Mesenchymal stem cell (in vitro differentiated cells and primary cell): Measurements from ENCODE around the gene BABAM2.

Source experiments
- DNase-seq: peaks from one replicate; pipeline ENCODE4 v3.0.0-alpha.2; 2013
- H2AFZ ChIP-seq: one replicate; pipeline ENCODE4 v1.6.1; 2013; ENCODE audit warnings: low read depth, mild to moderate bottlenecking, control low read depth, inconsistent platforms, low read length, moderate library complexity
- H2AK5ac ChIP-seq: 2 replicates; pipeline ENCODE4 v1.6.1; 2013; ENCODE audit warnings: low read length, moderate library complexity, mild to moderate bottlenecking, inconsistent platforms; ENCODE audit not compliant: severe bottlenecking
- H2BK120ac ChIP-seq: one replicate; pipeline ENCODE4 v1.6.1; 2013; ENCODE audit warnings: low read depth, mild to moderate bottlenecking, inconsistent platforms, low read length, moderate library complexity
- H2BK12ac ChIP-seq, 2 experiments: one replicate each; pipeline ENCODE4 v1.6.1; 2013; ENCODE audit warnings: inconsistent platforms in 2 of 2, low read length in 2 of 2, mild to moderate bottlenecking in 2 of 2, moderate library complexity in 2 of 2, control low read depth in 1 of 2
- H2BK15ac ChIP-seq: one replicate; pipeline ENCODE4 v1.6.1; 2013; ENCODE audit warnings: mild to moderate bottlenecking, low read depth, inconsistent platforms; ENCODE audit not compliant: poor library complexity, severe bottlenecking
- H2BK5ac ChIP-seq: 2 replicates; pipeline ENCODE4 v1.6.1; 2013; ENCODE audit warnings: low read depth, mild to moderate bottlenecking, low read length, control low read depth, inconsistent platforms; ENCODE audit not compliant: poor library complexity, severe bottlenecking
- H3K14ac ChIP-seq, 2 experiments: one replicate each; pipeline ENCODE4 v1.6.1; 2013; ENCODE audit warnings: inconsistent platforms in 2 of 2, low read length in 2 of 2, control low read depth in 1 of 2, mild to moderate bottlenecking in 1 of 2, moderate library complexity in 1 of 2
- H3K18ac ChIP-seq, 2 experiments: one replicate each; pipeline ENCODE4 v1.6.1; 2013; ENCODE audit warnings: inconsistent platforms in 2 of 2, low read length in 2 of 2, control low read depth in 1 of 2, low read depth in 1 of 2, mild to moderate bottlenecking in 1 of 2
- H3K23ac ChIP-seq, 2 experiments: one replicate each; pipeline ENCODE4 v1.6.1; 2013; ENCODE audit warnings: inconsistent platforms in 2 of 2, low read length in 2 of 2, mild to moderate bottlenecking in 2 of 2, moderate library complexity in 2 of 2, control low read depth in 1 of 2
- H3K27ac ChIP-seq: 2 replicates; pipeline ENCODE4 v1.5.1; 2013; ENCODE audit warnings: mild to moderate bottlenecking, moderate library complexity, low read length, control low read depth, inconsistent platforms; ENCODE audit not compliant: poor library complexity, severe bottlenecking
- H3K27me3 ChIP-seq, 2 experiments: 2 replicates each; pipeline versions ENCODE4 v1.6.1 to v1.7.0; 2013; ENCODE audit warnings: low read length in 2 of 2, mild to moderate bottlenecking in 2 of 2, moderate library complexity in 2 of 2, control low read depth in 1 of 2, inconsistent platforms in 1 of 2; ENCODE audit not compliant: control insufficient read depth in 1 of 2, insufficient read depth in 1 of 2
- H3K36me3 ChIP-seq, 2 experiments: 2 replicates each; pipeline versions ENCODE4 v1.6.1 to v1.7.0; 2013; ENCODE audit warnings: low read length in 2 of 2, control low read depth in 1 of 2, inconsistent platforms in 1 of 2, low read depth in 1 of 2, mild to moderate bottlenecking in 1 of 2; ENCODE audit not compliant: insufficient read depth in 2 of 2, control insufficient read depth in 1 of 2
- H3K4ac ChIP-seq, 2 experiments: one replicate each; pipeline ENCODE4 v1.6.1; 2013; ENCODE audit warnings: inconsistent platforms in 2 of 2, low read length in 2 of 2, mild to moderate bottlenecking in 2 of 2, moderate library complexity in 2 of 2, control low read depth in 1 of 2, low read depth in 1 of 2
- H3K4me1 ChIP-seq: 2 replicates; pipeline ENCODE4 v1.6.1; 2013; ENCODE audit warnings: low read depth, low read length, control low read depth; ENCODE audit not compliant: control insufficient read depth, insufficient read depth
- H3K4me2 ChIP-seq: 2 replicates; pipeline ENCODE4 v1.6.1; 2013; ENCODE audit warnings: low read length, mild to moderate bottlenecking, inconsistent platforms; ENCODE audit not compliant: poor library complexity, severe bottlenecking
- H3K4me3 ChIP-seq, 2 experiments: 2 replicates each; pipeline versions ENCODE4 v1.5.1 to v1.7.0; 2013; ENCODE audit warnings: low read length in 2 of 2, mild to moderate bottlenecking in 2 of 2, control low read depth in 1 of 2, low read depth in 1 of 2; ENCODE audit not compliant: insufficient read depth in 1 of 2
- H3K79me1 ChIP-seq: replicated peaks from 2 replicates; pipeline ENCODE4 v1.6.1; 2013; ENCODE audit warnings: mild to moderate bottlenecking, control low read depth, low read length, inconsistent platforms; ENCODE audit not compliant: poor library complexity, severe bottlenecking
- H3K9ac ChIP-seq: 2 replicates; pipeline ENCODE4 v1.7.0; 2013; ENCODE audit warnings: mild to moderate bottlenecking, low read length, moderate library complexity
- H3K9me3 ChIP-seq: 2 replicates; pipeline ENCODE4 v1.7.0; 2013; ENCODE audit warnings: mild to moderate bottlenecking, low read length; ENCODE audit not compliant: control insufficient read depth
- H4K8ac ChIP-seq: one replicate; pipeline ENCODE4 v1.6.1; 2013; ENCODE audit warnings: inconsistent platforms, mild to moderate bottlenecking, low read length, moderate library complexity
- H4K91ac ChIP-seq: one replicate; pipeline ENCODE4 v1.6.1; 2013; ENCODE audit warnings: mild to moderate bottlenecking, low read length, inconsistent platforms
- WGBS: methylation state at CpG from one replicate; pipeline ENCODE4 v1.1.7; 2013; ENCODE audit warnings: mixed read lengths; 5-methylcytosine and 5-hydroxymethylcytosine counted together

BABAM2 gene

GRCh38 chr2:28311660-28312249 is 421.2 kb downstream of the BABAM2 start:
- DNase-seq: no peak
- H3K79me1 ChIP-seq: no peaks in the 10 kb centered on the region
- H4K8ac ChIP-seq: no peak overlapping the region
- H2AFZ ChIP-seq: no peak overlapping the region
- peaks cover 2% of the 10 kb centered on the region for H3K4me1 ChIP-seq
- H2BK15ac ChIP-seq: no peak overlapping the region
- H3K27me3 ChIP-seq: no peaks in the 10 kb centered on the region
- no peak overlapping the region for H2BK12ac ChIP-seq
- H3K4me3 ChIP-seq: no peak overlapping the region
- H3K18ac ChIP-seq: no peak overlapping the region
- H4K91ac ChIP-seq: no peak overlapping the region
- no peak overlapping the region for H2BK5ac ChIP-seq
- peaks cover 9 to 43% of the 10 kb centered on the region in 2 experiments for H3K36me3 ChIP-seq
- H3K27ac ChIP-seq: no peak overlapping the region
- no peak overlapping the region for H2AK5ac ChIP-seq
- H3K4ac ChIP-seq: no peak overlapping the region
- H3K4me2 ChIP-seq: no peak overlapping the region
- H3K23ac ChIP-seq: no peak overlapping the region
- no peak overlapping the region for H3K14ac ChIP-seq
- H3K9ac ChIP-seq: no peak overlapping the region
- 96% methylated on average over 6 of the region's 7 CpGs for WGBS
- no peaks in the 10 kb centered on the region for H3K9me3 ChIP-seq
- H2BK120ac ChIP-seq: no peak overlapping the region

GRCh38 chr2:28312307-28313219 is 422.0 kb downstream of the BABAM2 start:
- Histone ChIP-seq H3K4me1 (peaks cover 2% of the 10 kb centered on the region), H3K27ac (no peak overlapping the region), H2BK120ac (no peak overlapping the region), H2BK12ac (no peak overlapping the region), H3K4me3 (no peak overlapping the region), H3K79me1 (no peaks in the 10 kb centered on the region), H4K8ac (no peak overlapping the region), H2AFZ (no peak overlapping the region), H3K14ac (no peak overlapping the region), H3K4ac (peak overlapping the region in 1 of 2 experiments; percentile 42), H3K18ac (no peak overlapping the region), H3K27me3 (no peaks in the 10 kb centered on the region), H2AK5ac (no peak overlapping the region), H2BK5ac (no peak overlapping the region), H3K23ac (no peak overlapping the region), H3K36me3 (peaks cover 9 to 43% of the 10 kb centered on the region in 2 experiments), H4K91ac (peak overlapping the region; percentile 64), H3K9ac (no peak overlapping the region), H2BK15ac (no peak overlapping the region), H3K9me3 (no peaks in the 10 kb centered on the region), H3K4me2 (no peak overlapping the region)
- WGBS: 91% methylated on average over 6 of the region's 6 CpGs
- no peak for DNase-seq

GRCh38 chr2:28313220-28313784 is 422.8 kb downstream of the BABAM2 start:
- H3K4me1 ChIP-seq: peaks cover 2% of the 10 kb centered on the region
- no peak overlapping the region for H4K8ac ChIP-seq
- no peaks in the 10 kb centered on the region for H3K27me3 ChIP-seq
- H2AFZ ChIP-seq: no peak overlapping the region
- peaks cover 9 to 36% of the 10 kb centered on the region in 2 experiments for H3K36me3 ChIP-seq
- DNase-seq: no peak
- no peak overlapping the region for H2AK5ac ChIP-seq
- H2BK15ac ChIP-seq: no peak overlapping the region
- no peak overlapping the region for H2BK12ac ChIP-seq
- H3K14ac ChIP-seq: no peak overlapping the region
- H3K9me3 ChIP-seq: no peaks in the 10 kb centered on the region
- 97% methylated on average over 6 of the region's 6 CpGs for WGBS
- no peak overlapping the region for H3K4ac ChIP-seq
- H3K23ac ChIP-seq: no peak overlapping the region
- no peak overlapping the region for H3K27ac ChIP-seq
- no peak overlapping the region for H2BK5ac ChIP-seq
- no peak overlapping the region for H2BK120ac ChIP-seq
- no peak overlapping the region for H4K91ac ChIP-seq
- H3K4me2 ChIP-seq: no peak overlapping the region
- H3K4me3 ChIP-seq: no peak overlapping the region
- H3K9ac ChIP-seq: no peak overlapping the region
- H3K79me1 ChIP-seq: no peaks in the 10 kb centered on the region
- no peak overlapping the region for H3K18ac ChIP-seq

DNA sequence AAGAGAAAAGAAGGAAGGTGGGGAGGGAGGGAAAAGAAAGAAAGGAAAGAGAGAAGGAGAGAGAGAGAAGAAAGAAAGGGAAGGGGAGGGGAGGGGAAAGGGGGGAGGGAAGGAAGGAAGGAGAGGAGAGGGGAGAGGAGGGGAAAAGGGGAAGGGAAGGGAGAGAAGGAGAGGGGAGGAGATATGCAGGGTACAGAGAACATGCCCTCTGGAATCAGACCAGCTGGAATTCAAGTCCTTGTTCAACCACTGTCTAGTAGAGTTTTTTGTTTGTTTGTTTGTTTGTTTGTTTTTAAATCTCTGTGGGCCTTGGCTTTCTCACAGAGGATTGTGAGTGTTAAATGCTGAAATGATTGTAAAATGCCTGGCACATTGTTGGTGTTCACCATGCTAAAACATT is 424.4 kb downstream of the BABAM2 start:
- Histone ChIP-seq H3K23ac (no peak overlapping the region), H3K27ac (no peak overlapping the region), H2BK15ac (no peak overlapping the region), H3K79me1 (no peaks in the 10 kb centered on the region), H3K14ac (no peak overlapping the region), H2AFZ (no peak overlapping the region), H3K4me2 (no peak overlapping the region), H3K9me3 (no peaks in the 10 kb centered on the region), H2AK5ac (no peak overlapping the region), H4K91ac (no peak overlapping the region), H3K4me1 (peaks cover 14% of the 10 kb centered on the region), H3K27me3 (no peaks in the 10 kb centered on the region), H3K18ac (no peak overlapping the region), H2BK5ac (no peak overlapping the region), H3K4me3 (no peak overlapping the region), H3K9ac (no peak overlapping the region), H3K36me3 (peaks cover 5 to 24% of the 10 kb centered on the region in 2 experiments), H2BK12ac (no peak overlapping the region), H4K8ac (no peak overlapping the region), H2BK120ac (no peak overlapping the region), H3K4ac (no peak overlapping the region)
- DNase-seq: no peak
